ENCODE data around the gene ESR2. TPM values are rescaled to one million over a fixed set of nuclear protein-coding genes. Genes with fewer than 3 reads are reported as not detected.

The ESR2 gene
- total RNA-seq, 1 donor from 2014 or later: 0.30 TPM

- intact Hi-C loops (cut with DNase I): no loop called here
- no peak for TF ChIP-seq CTCF (IDR thresholded peaks at IDR 0.05)
- Histone ChIP-seq H3K27me3 (ENCODE audit: low read depth) (no peaks in the 10 kb centered on the region), H3K36me3 (peaks cover 15% of the 10 kb centered on the region), H3K9me3 (no peaks in the 10 kb centered on the region), H3K4me3 (no peak overlapping the region), H3K27ac (no peak overlapping the region), H3K4me1 (no peaks in the 10 kb centered on the region)
- DNase-seq: no peak
- no peak for ATAC-seq
Observed at GRCh38 chr14:64061706-64062105, 232.5 kb downstream of the ESR2 start.

- Histone ChIP-seq H3K9me3 (no peaks in the 10 kb centered on the region), H3K27ac (no peak overlapping the region), H3K36me3 (peaks cover 9% of the 10 kb centered on the region), H3K4me1 (no peaks in the 10 kb centered on the region), H3K27me3 (ENCODE audit: low read depth) (no peaks in the 10 kb centered on the region), H3K4me3 (no peak overlapping the region)
- DNase-seq (no peak), ATAC-seq (no peak)
- intact Hi-C loops (cut with DNase I): no loop called here
- no peak for TF ChIP-seq CTCF (IDR thresholded peaks at IDR 0.05)
Observed at GRCh38 chr14:64061115-64061514, 233.1 kb downstream of the ESR2 start.

- peak; percentile 31 for TF ChIP-seq CTCF (IDR thresholded peaks at IDR 0.05)
- Histone ChIP-seq H3K27me3 (ENCODE audit: low read depth) (no peaks in the 10 kb centered on the region), H3K9me3 (no peaks in the 10 kb centered on the region), H3K4me1 (no peaks in the 10 kb centered on the region), H3K4me3 (no peak overlapping the region), H3K27ac (no peak overlapping the region), H3K36me3 (peaks cover 8% of the 10 kb centered on the region)
- ATAC-seq: peak; percentile 30 to 74
- intact Hi-C loops (cut with DNase I): no loop called here
- DNase-seq: no peak
Observed at GRCh38 chr14:64060648-64061096, 233.5 kb downstream of the ESR2 start.

GRCh38 chr14:64060199-64060545 lies 234.0 kb downstream of the ESR2 start:
- Histone ChIP-seq H3K4me3 (no peak overlapping the region), H3K36me3 (peaks cover 3% of the 10 kb centered on the region), H3K9me3 (no peaks in the 10 kb centered on the region), H3K4me1 (no peaks in the 10 kb centered on the region), H3K27me3 (ENCODE audit: low read depth) (no peaks in the 10 kb centered on the region), H3K27ac (no peak overlapping the region)
- peak; percentile 32 to 37 for ATAC-seq
- no peak for TF ChIP-seq CTCF (IDR thresholded peaks at IDR 0.05)
- intact Hi-C loops (cut with DNase I): no loop called here
- DNase-seq: no peak

DNA sequence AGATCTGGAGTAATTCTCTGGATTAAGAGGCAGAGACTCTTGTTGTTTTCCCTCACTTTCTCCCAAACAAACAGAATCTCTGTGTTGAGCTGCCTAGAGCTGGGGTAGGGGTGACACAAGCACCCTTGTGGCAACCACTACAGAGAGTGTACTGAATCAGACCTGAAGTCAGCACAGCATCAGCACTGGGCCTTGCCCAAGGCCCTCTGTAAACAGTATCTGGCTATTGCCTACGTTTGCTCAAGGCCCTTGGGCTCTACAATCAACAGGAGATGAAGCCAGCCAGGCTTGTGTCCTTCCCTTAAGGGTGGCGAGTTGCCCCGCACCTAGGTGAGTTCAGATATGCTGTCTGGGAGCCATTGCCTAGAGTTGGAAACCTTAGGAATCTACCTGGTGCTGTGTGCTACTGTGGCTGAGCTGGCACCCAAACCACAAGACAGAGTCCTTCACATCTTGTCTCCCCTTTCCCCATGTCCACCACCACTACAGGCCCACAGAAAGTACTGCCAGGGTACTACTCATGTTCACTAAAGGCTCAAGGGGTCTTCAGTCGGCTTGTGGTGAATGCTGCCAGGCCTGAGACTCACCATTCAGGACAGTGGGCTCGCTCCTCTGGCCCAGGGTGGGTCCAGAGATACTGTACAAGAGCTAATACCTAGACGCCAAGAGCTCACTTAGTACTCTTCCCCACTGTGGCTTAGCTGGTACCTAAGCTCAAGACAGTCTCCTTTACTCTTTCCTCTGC lies 234.5 kb downstream of the ESR2 start:
- Histone ChIP-seq H3K27me3 (ENCODE audit: low read depth) (no peaks in the 10 kb centered on the region), H3K27ac (no peak overlapping the region), H3K9me3 (no peaks in the 10 kb centered on the region), H3K36me3 (peaks cover 3% of the 10 kb centered on the region), H3K4me3 (no peak overlapping the region), H3K4me1 (no peaks in the 10 kb centered on the region)
- ATAC-seq (peak in 1 of 2 donors; percentile 16), DNase-seq (no peak)
- no peak for TF ChIP-seq CTCF (IDR thresholded peaks at IDR 0.05)
- intact Hi-C loops (cut with DNase I): no loop called here
